Mammary epithelial cell (primary cell): ENCODE measurements around the gene SPAG7.

Experiments
- EZH2 ChIP-seq: IDR thresholded peaks from 2 replicates; pipeline ENCODE4 v1.6.1; 2012; ENCODE audit warnings: low read length, inconsistent platforms, borderline replicate concordance
- TF ChIP-seq, protein P1 (sequence below), 2 donors: IDR thresholded peaks in 1 of 2; conservative IDR thresholded peaks in 1 of 2; 2 replicates each; pipeline ENCODE4 v1.5.1; 2011 to 2012; ENCODE audit warnings: inconsistent platforms in 2 of 2, low read length in 2 of 2, mild to moderate bottlenecking in 2 of 2, control low read depth in 1 of 2, low read depth in 1 of 2; ENCODE audit not compliant: insufficient read depth in 1 of 2; ENCODE audit errors: extremely low read depth in 1 of 2

DNA sequence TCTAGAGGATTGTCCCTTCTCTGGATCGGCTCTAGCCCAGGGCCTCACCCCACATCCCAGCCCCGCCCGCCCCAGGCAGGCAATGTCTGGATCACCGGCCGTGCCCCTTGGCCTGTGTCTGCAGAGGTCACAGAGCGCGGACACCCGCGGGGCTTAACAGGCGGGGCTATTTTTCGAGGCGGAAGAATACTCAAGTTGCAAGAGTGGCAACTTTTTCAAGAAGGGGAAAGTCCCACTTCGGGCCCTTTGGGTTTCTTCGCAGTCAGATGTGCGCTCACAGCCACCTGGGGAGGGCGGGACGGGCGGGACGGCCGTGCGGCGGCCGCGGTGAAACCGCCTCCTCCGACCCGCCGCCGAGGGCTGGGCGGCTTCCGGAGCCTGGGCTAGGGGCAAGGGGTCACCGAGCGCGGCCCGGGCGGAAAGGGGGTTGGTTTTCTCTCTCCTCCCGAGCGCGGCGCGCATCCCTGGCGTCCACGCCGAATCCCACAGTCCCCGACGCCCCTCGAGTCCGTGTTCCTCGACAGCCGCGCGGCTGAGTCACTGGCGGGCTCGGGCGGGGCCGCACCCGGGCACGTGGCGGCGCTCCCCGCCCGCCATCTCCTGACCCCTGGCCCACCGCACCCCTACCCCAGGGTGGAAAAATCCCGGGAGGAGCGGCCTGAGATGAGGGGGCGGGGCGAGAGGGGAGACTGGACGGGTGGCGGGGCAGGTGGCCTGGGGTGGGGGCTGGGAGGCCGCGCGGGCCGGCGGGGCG, 18.1 kb downstream of the SPAG7 start:
- TF ChIP-seq, protein P1, sequence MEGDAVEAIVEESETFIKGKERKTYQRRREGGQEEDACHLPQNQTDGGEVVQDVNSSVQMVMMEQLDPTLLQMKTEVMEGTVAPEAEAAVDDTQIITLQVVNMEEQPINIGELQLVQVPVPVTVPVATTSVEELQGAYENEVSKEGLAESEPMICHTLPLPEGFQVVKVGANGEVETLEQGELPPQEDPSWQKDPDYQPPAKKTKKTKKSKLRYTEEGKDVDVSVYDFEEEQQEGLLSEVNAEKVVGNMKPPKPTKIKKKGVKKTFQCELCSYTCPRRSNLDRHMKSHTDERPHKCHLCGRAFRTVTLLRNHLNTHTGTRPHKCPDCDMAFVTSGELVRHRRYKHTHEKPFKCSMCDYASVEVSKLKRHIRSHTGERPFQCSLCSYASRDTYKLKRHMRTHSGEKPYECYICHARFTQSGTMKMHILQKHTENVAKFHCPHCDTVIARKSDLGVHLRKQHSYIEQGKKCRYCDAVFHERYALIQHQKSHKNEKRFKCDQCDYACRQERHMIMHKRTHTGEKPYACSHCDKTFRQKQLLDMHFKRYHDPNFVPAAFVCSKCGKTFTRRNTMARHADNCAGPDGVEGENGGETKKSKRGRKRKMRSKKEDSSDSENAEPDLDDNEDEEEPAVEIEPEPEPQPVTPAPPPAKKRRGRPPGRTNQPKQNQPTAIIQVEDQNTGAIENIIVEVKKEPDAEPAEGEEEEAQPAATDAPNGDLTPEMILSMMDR (conservative IDR thresholded peaks at IDR 0.05 in 1 of 2, IDR thresholded peaks at IDR 0.05 in 1 of 2; ENCODE audit: extremely low read depth in 1 of 2, insufficient read depth in 1 of 2, low read depth in 1 of 2, low read length in 2 of 2): no peak
- TF ChIP-seq EZH2: no peak
